ENCODE data around the gene FAM20B.

FAM20B gene

DNA sequence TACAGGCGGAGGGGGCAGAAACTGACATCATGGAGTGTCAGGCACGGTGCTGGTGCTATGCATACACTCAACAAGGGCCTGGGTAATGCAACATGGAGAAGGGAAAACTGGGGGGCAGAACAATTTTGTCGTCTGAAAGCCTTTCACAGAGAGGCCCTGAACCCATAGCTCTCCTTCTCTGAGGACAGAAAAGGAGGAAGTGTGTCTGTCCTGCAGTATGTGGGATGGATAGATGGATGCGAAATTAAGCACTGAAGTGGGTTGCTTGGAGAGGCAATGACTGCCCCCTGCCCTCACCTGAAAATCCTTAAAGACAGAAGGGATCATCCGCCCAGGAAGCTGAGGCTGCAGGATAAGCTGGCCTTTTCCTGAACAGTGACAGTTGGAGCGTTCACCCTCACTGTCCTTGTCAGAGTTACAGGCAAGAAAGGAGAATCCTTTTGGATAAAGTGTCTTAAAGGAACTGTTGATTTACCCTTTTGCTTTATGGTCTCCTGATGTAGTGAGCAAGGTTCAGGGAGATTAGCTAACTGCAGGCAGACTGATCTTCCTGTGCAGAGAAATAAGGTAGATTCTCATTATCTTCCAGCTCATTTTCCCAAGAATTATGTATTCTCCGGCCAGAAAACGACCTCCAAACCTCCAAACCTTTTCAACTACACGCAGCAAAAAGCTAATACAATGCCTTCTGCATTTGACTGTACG is 1.6 kb upstream of the FAM20B start:
- Histone ChIP-seq H3K4me1 (ENCODE audit: insufficient read depth, insufficient read length) (no peaks in the 10 kb centered on the region), H3K36me3 (ENCODE audit: insufficient read depth, insufficient read length, low read length) (no peaks in the 10 kb centered on the region), H3K9ac (ENCODE audit: insufficient read length, low read depth) (no peak overlapping the region), H3K27me3 (ENCODE audit: insufficient read depth, insufficient read length) (peaks cover 4% of the 10 kb centered on the region), H3K9me3 (ENCODE audit: insufficient read depth, low read length) (no peaks in the 10 kb centered on the region), H3K4me3 (ENCODE audit: insufficient read length, low read depth) (no peak overlapping the region)
- no peak for DNase-seq (ENCODE audit: low read depth, low spot score)
- TF ChIP-seq SUZ12 (IDR thresholded peaks at IDR 0.05; ENCODE audit: extremely low read depth, insufficient read depth, insufficient read length) (no peak), ZNF274 (IDR thresholded peaks at IDR 0.05; ENCODE audit: low read depth, low read length) (no peak), YY1 (IDR thresholded peaks at IDR 0.05; ENCODE audit: insufficient read depth, insufficient read length) (no peak)

GRCh38 chr1:179025975-179026812 is 500 bp downstream of the FAM20B start:
- peak overlapping the region; percentile 75 for H3K4me3 ChIP-seq (ENCODE audit: insufficient read length, low read depth)
- no peaks in the 10 kb centered on the region for H3K4me1 ChIP-seq (ENCODE audit: insufficient read depth, insufficient read length)
- H3K36me3 ChIP-seq (ENCODE audit: insufficient read depth, insufficient read length, low read length), result no peaks in the 10 kb centered on the region
- no peak for TF ChIP-seq ZNF274 (IDR thresholded peaks at IDR 0.05; ENCODE audit: low read depth, low read length)
- no peak for TF ChIP-seq SUZ12 (IDR thresholded peaks at IDR 0.05; ENCODE audit: extremely low read depth, insufficient read depth, insufficient read length)
- TF ChIP-seq YY1 (IDR thresholded peaks at IDR 0.05; ENCODE audit: insufficient read depth, insufficient read length), result no peak
- peak; percentile 49 for DNase-seq (ENCODE audit: low read depth, low spot score)
- H3K27me3 ChIP-seq (ENCODE audit: insufficient read depth, insufficient read length), result peaks cover 4% of the 10 kb centered on the region
- no peaks in the 10 kb centered on the region for H3K9me3 ChIP-seq (ENCODE audit: insufficient read depth, low read length)
- peak overlapping the region; percentile 91 for H3K9ac ChIP-seq (ENCODE audit: insufficient read length, low read depth)

DNA sequence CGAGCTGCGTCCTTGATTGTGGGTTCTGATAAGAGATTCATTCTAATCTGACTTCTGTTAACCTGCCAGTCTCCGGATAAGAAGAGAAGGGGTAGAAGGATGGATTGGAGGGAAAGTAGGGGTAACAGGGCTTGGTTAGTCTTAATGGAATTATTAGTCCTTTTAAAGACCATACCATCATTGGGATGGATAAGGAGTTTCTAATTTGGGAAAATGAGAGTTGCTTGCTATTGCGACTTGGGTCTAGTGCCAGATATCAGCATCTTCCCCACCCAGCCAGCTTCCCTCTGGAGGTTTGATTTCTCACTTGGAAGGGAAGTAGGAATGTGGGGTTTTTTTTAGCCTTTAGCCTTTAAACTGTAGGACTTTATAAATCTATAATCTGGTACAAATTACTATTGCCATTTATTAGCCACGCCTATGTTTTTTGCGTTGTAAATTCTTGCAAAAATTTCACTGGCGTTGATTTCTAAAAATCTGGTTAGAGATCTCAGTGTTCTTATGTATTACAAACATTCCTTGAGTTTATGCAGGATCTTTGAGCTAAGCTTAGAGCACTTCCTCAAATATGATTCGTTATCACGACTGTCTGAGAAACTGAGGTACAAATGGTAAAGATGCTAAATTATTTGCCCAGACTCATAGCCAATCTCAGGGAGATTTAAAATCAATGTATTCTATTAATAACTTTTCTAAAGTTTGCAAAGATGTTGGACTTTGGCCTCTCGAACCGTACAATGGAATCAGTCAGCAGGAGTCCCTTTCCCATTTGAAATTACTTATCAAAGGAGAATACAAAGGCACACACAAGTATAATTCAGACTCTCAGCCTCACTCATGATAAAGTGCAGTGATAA is 1.3 kb downstream of the FAM20B start:
- TF ChIP-seq ZNF274 (IDR thresholded peaks at IDR 0.05; ENCODE audit: low read depth, low read length) (no peak), SUZ12 (IDR thresholded peaks at IDR 0.05; ENCODE audit: extremely low read depth, insufficient read depth, insufficient read length) (no peak), YY1 (IDR thresholded peaks at IDR 0.05; ENCODE audit: insufficient read depth, insufficient read length) (no peak)
- no peak for DNase-seq (ENCODE audit: low read depth, low spot score)
- Histone ChIP-seq H3K9me3 (ENCODE audit: insufficient read depth, low read length) (no peaks in the 10 kb centered on the region), H3K4me3 (ENCODE audit: insufficient read length, low read depth) (peak overlapping the region; percentile 75), H3K9ac (ENCODE audit: insufficient read length, low read depth) (peak overlapping the region; percentile 91), H3K4me1 (ENCODE audit: insufficient read depth, insufficient read length) (no peaks in the 10 kb centered on the region), H3K36me3 (ENCODE audit: insufficient read depth, insufficient read length, low read length) (no peaks in the 10 kb centered on the region), H3K27me3 (ENCODE audit: insufficient read depth, insufficient read length) (peaks cover 4% of the 10 kb centered on the region)

DNA sequence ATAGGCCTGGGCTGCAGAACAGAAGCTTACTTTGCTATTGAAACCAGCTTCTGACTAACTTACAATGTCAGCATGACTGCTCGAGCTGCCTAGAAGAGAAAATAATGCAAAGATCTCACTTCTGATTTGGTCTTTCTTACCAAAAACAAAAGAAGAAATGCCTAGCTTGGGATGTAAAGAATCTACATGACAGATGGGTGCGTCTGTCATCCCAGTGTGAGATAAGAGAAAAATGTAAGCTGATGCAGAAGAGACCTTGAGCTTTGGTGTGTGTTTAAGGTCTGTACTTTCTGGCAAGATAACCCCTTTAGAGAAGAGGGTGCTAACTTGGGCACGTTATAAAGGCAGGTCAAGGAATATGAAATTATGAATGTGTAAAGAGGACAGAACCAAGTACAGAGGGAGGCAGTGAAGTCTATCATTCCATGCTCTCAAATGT is 3.6 kb downstream of the FAM20B start:
- no peak overlapping the region for H3K9ac ChIP-seq (ENCODE audit: insufficient read length, low read depth)
- TF ChIP-seq YY1 (IDR thresholded peaks at IDR 0.05; ENCODE audit: insufficient read depth, insufficient read length), result no peak
- TF ChIP-seq ZNF274 (IDR thresholded peaks at IDR 0.05; ENCODE audit: low read depth, low read length), result no peak
- TF ChIP-seq SUZ12 (IDR thresholded peaks at IDR 0.05; ENCODE audit: extremely low read depth, insufficient read depth, insufficient read length), result no peak
- H3K4me1 ChIP-seq (ENCODE audit: insufficient read depth, insufficient read length), result no peaks in the 10 kb centered on the region
- H3K9me3 ChIP-seq (ENCODE audit: insufficient read depth, low read length), result no peaks in the 10 kb centered on the region
- H3K36me3 ChIP-seq (ENCODE audit: insufficient read depth, insufficient read length, low read length), result no peaks in the 10 kb centered on the region
- DNase-seq (ENCODE audit: low read depth, low spot score), result peak; percentile 28
- peaks cover 4% of the 10 kb centered on the region for H3K27me3 ChIP-seq (ENCODE audit: insufficient read depth, insufficient read length)
- H3K4me3 ChIP-seq (ENCODE audit: insufficient read length, low read depth), result no peak overlapping the region

- H3K9ac ChIP-seq (ENCODE audit: insufficient read length, low read depth), result no peak overlapping the region
- no peaks in the 10 kb centered on the region for H3K9me3 ChIP-seq (ENCODE audit: insufficient read depth, low read length)
- H3K4me1 ChIP-seq (ENCODE audit: insufficient read depth, insufficient read length), result no peaks in the 10 kb centered on the region
- H3K4me3 ChIP-seq (ENCODE audit: insufficient read length, low read depth), result no peak overlapping the region
- H3K27me3 ChIP-seq (ENCODE audit: insufficient read depth, insufficient read length), result no peaks in the 10 kb centered on the region
- no peaks in the 10 kb centered on the region for H3K36me3 ChIP-seq (ENCODE audit: insufficient read depth, insufficient read length, low read length)
- TF ChIP-seq YY1 (IDR thresholded peaks at IDR 0.05; ENCODE audit: insufficient read depth, insufficient read length), result no peak
- no peak for TF ChIP-seq SUZ12 (IDR thresholded peaks at IDR 0.05; ENCODE audit: extremely low read depth, insufficient read depth, insufficient read length)
- no peak for DNase-seq (ENCODE audit: low read depth, low spot score)
Measured at GRCh38 chr1:179030130-179030529, 4.4 kb downstream of the FAM20B start.

DNA sequence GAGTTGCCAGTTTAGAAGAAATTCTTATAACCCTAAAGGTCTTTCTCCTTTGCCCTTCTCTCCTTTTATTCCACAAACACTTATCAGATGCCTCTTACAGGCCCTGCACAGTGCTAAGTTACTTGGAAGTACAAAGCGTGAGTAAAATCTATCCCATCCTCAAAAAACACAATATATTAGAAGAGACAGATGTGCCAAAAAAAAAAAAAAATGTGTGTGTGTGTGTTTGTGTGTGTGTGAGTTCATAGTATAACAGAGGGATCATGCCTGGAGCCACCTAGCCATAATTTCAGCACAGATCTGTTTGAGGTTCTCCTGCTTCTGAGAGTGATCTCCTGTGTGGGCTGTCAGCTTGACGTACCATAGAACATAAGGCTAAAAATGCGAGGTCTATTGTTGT is 5.0 kb downstream of the FAM20B start:
- Histone ChIP-seq H3K27me3 (ENCODE audit: insufficient read depth, insufficient read length) (no peaks in the 10 kb centered on the region), H3K4me3 (ENCODE audit: insufficient read length, low read depth) (no peak overlapping the region), H3K9me3 (ENCODE audit: insufficient read depth, low read length) (no peaks in the 10 kb centered on the region), H3K4me1 (ENCODE audit: insufficient read depth, insufficient read length) (no peaks in the 10 kb centered on the region), H3K9ac (ENCODE audit: insufficient read length, low read depth) (no peak overlapping the region), H3K36me3 (ENCODE audit: insufficient read depth, insufficient read length, low read length) (no peaks in the 10 kb centered on the region)
- no peak for TF ChIP-seq SUZ12 (IDR thresholded peaks at IDR 0.05; ENCODE audit: extremely low read depth, insufficient read depth, insufficient read length)
- TF ChIP-seq YY1 (IDR thresholded peaks at IDR 0.05; ENCODE audit: insufficient read depth, insufficient read length), result no peak
- no peak for TF ChIP-seq ZNF274 (IDR thresholded peaks at IDR 0.05; ENCODE audit: low read depth, low read length)
- DNase-seq (ENCODE audit: low read depth, low spot score), result no peak

Measured in NT2/D1 (cell line).